ENCODE data around the gene PLPP6.
"Not testable (repeated sequence)": the region's sequence is repeated elsewhere in the genome, so short reads cannot be mapped to it uniquely, and the experiment has no call there.

Gene PLPP6

GRCh38 chr9:4640027-4640426, 22.1 kb upstream of the PLPP6 start:
- peak; percentile 32 for DNase-seq (ENCODE audit: low spot score)
- in situ Hi-C loops (cut with MboI; ENCODE audit: low sequenced_read_pairs, unreplicated experiment), result loop anchor here (25.0 kb wide), 1 partner anchor 253 kb away; no protein-coding TSS in a partner anchor
- peak; percentile 23 for TF ChIP-seq CTCF (IDR thresholded peaks at IDR 0.05; ENCODE audit: borderline replicate concordance, control extremely low read depth, extremely low read depth, insufficient read depth, missing control alignments)

GRCh38 chr9:4642351-4642750, 19.7 kb upstream of the PLPP6 start:
- in situ Hi-C loops (cut with MboI; ENCODE audit: low sequenced_read_pairs, unreplicated experiment), result loop anchor here (25.0 kb wide), 1 partner anchor 255 kb away; no protein-coding TSS in a partner anchor
- DNase-seq (ENCODE audit: low spot score), result no peak
- no peak for TF ChIP-seq CTCF (IDR thresholded peaks at IDR 0.05; ENCODE audit: borderline replicate concordance, control extremely low read depth, extremely low read depth, insufficient read depth, missing control alignments)

GRCh38 chr9:4654084-4654483, 8.0 kb upstream of the PLPP6 start:
- no peak for TF ChIP-seq CTCF (IDR thresholded peaks at IDR 0.05; ENCODE audit: borderline replicate concordance, control extremely low read depth, extremely low read depth, insufficient read depth, missing control alignments)
- no peak for DNase-seq (ENCODE audit: low spot score)
- in situ Hi-C loops (cut with MboI; ENCODE audit: low sequenced_read_pairs, unreplicated experiment), result no loop called here

GRCh38 chr9:4654538-4654937, 7.6 kb upstream of the PLPP6 start:
- no peak for TF ChIP-seq CTCF (IDR thresholded peaks at IDR 0.05; ENCODE audit: borderline replicate concordance, control extremely low read depth, extremely low read depth, insufficient read depth, missing control alignments)
- DNase-seq (ENCODE audit: low spot score), result no peak
- in situ Hi-C loops (cut with MboI; ENCODE audit: low sequenced_read_pairs, unreplicated experiment), result no loop called here

- DNase-seq (ENCODE audit: low spot score); in situ Hi-C loops (cut with MboI; ENCODE audit: low sequenced_read_pairs, unreplicated experiment): not testable (repeated sequence)
These were observed 5.9 kb upstream of the PLPP6 start for GRCh38 chr9:4656196-4656595.

GRCh38 chr9:4656621-4657020, 5.5 kb upstream of the PLPP6 start:
- in situ Hi-C loops (cut with MboI; ENCODE audit: low sequenced_read_pairs, unreplicated experiment), result no loop called here

More at GRCh38 chr9:4656621-4657020, 5.5 kb upstream of the PLPP6 start:
- no peak for DNase-seq (ENCODE audit: low spot score)
- no peak for TF ChIP-seq CTCF (IDR thresholded peaks at IDR 0.05; ENCODE audit: borderline replicate concordance, control extremely low read depth, extremely low read depth, insufficient read depth, missing control alignments)

Data from GM13976 (cell line).